IMR-90 (cell line): ENCODE measurements around the gene EFHD1. TPM values are rescaled to one million over a fixed set of nuclear protein-coding genes. Genes with fewer than 3 reads are reported as not detected.

ENCODE experiments used
- ATAC-seq: fragments of 200-7000 bp; cut with Tn5 transposase; 2 replicates; pipeline ENCODE4 v1.9.1; 2020; ENCODE audit warnings: low read depth, mild to moderate bottlenecking, moderate library complexity
- BruUV-seq: library from RNA; stranded (reverse); fragments of 400-500 nt; replicated peaks from 2 replicates; lab custom pipeline; 2021; lab: Mats Ljungman, UMichigan
- CTCF ChIA-PET: fragments of 300-600 bp; formaldehyde crosslinking; extraction: SDS; loops from one replicate; lab custom pipeline; 2021; ENCODE audit warnings: antibody characterized with exemption; lab: Yijun Ruan, JAX
- POLR2A ChIA-PET: fragments of 300-600 bp; sonication (Branson Sonifier 250); formaldehyde crosslinking; loops from one replicate; lab custom pipeline; 2022; ENCODE audit warnings: antibody characterized with exemption; ENCODE audit not compliant: unreplicated experiment; lab: Charles Lee
- DNase-seq: peaks from one replicate; pipeline ENCODE4 v3.0.0; 2013
- H2AFZ ChIP-seq: replicated peaks from 2 replicates; pipeline ENCODE3; 2013; ENCODE audit warnings: low read length, mild to moderate bottlenecking; ENCODE audit not compliant: poor library complexity
- H2AK5ac ChIP-seq: 2 replicates; pipeline ENCODE4 v1.6.1; 2013; ENCODE audit warnings: low read depth, low read length, inconsistent platforms
- H2AK9ac ChIP-seq: replicated peaks from 2 replicates; pipeline ENCODE3; 2013; ENCODE audit warnings: mild to moderate bottlenecking, low read depth, low read length, moderate library complexity; ENCODE audit not compliant: poor library complexity
- H2BK120ac ChIP-seq: 2 replicates; pipeline ENCODE4 v1.6.1; 2013; ENCODE audit warnings: low read depth, low read length, inconsistent platforms
- H2BK15ac ChIP-seq: 3 replicates; pipeline ENCODE4 v1.6.1; 2013; ENCODE audit warnings: low read depth, low read length, inconsistent platforms
- H2BK20ac ChIP-seq: 2 replicates; pipeline ENCODE4 v1.6.1; 2013; ENCODE audit warnings: low read depth, mild to moderate bottlenecking, inconsistent platforms, low read length, moderate library complexity
- H2BK5ac ChIP-seq: 2 replicates; pipeline ENCODE4 v1.6.1; 2013; ENCODE audit warnings: mild to moderate bottlenecking, low read depth, low read length, inconsistent platforms; ENCODE audit not compliant: poor library complexity, severe bottlenecking
- H3K14ac ChIP-seq: replicated peaks from 2 replicates; pipeline ENCODE4 v1.6.1; 2013; ENCODE audit warnings: low read depth, low read length, inconsistent platforms
- H3K18ac ChIP-seq: 2 replicates; pipeline ENCODE4 v1.6.1; 2013; ENCODE audit warnings: low read depth, low read length, control low read depth
- H3K23ac ChIP-seq: 2 replicates; pipeline ENCODE4 v1.6.1; 2013; ENCODE audit warnings: low read depth, low read length, inconsistent platforms
- H3K27ac ChIP-seq: 2 replicates; pipeline ENCODE4 v1.5.1; 2013; ENCODE audit warnings: mild to moderate bottlenecking, control low read depth, low read length; ENCODE audit not compliant: insufficient read depth
- H3K27me3 ChIP-seq: 2 replicates; pipeline ENCODE4 v1.6.1; 2013; ENCODE audit warnings: low read length; ENCODE audit not compliant: control insufficient read depth, insufficient read depth
- H3K36me3 ChIP-seq: 2 replicates; pipeline ENCODE4 v1.6.1; 2013; ENCODE audit warnings: low read length, mixed read lengths; ENCODE audit not compliant: control insufficient read depth, insufficient read depth
- H3K4ac ChIP-seq: 2 replicates; pipeline ENCODE4 v1.6.1; 2013; ENCODE audit warnings: low read depth, low read length, inconsistent platforms
- H3K4me1 ChIP-seq: 2 replicates; pipeline ENCODE4 v1.6.1; 2013; ENCODE audit warnings: low read length, mixed read lengths; ENCODE audit not compliant: control insufficient read depth, insufficient read depth
- H3K4me2 ChIP-seq: 2 replicates; pipeline ENCODE4 v1.6.1; 2013; ENCODE audit warnings: low read depth, mild to moderate bottlenecking, control low read depth, low read length, moderate library complexity
- H3K4me3 ChIP-seq: 2 replicates; pipeline ENCODE4 v1.5.1; 2013; ENCODE audit warnings: low read depth, mild to moderate bottlenecking, control low read depth, low read length, moderate library complexity; ENCODE audit not compliant: insufficient read depth
- H3K56ac ChIP-seq: 2 replicates; pipeline ENCODE4 v1.6.1; 2013; ENCODE audit warnings: low read length, inconsistent platforms; ENCODE audit not compliant: insufficient read depth; ENCODE audit errors: extremely low read depth
- H3K79me1 ChIP-seq, 2 experiments: 2 replicates each; pipeline ENCODE4 v1.6.1; 2013; ENCODE audit warnings: low read length in 2 of 2, inconsistent platforms in 1 of 2, low read depth in 1 of 2
- H3K9ac ChIP-seq: 2 replicates; pipeline ENCODE4 v1.6.1; 2013; ENCODE audit warnings: low read depth, low read length, control low read depth
- H3K9me1 ChIP-seq: 2 replicates; pipeline ENCODE4 v1.6.1; 2013; ENCODE audit warnings: low read length, inconsistent platforms; ENCODE audit not compliant: insufficient read depth
- H3K9me3 ChIP-seq: 2 replicates; pipeline ENCODE4 v1.6.1; 2013; ENCODE audit warnings: low read length; ENCODE audit not compliant: control insufficient read depth, insufficient read depth
- H4K20me1 ChIP-seq: 2 replicates; pipeline ENCODE4 v1.6.1; 2013; ENCODE audit warnings: low read length, inconsistent platforms; ENCODE audit not compliant: insufficient read depth
- H4K5ac ChIP-seq: 2 replicates; pipeline ENCODE4 v1.6.1; 2013; ENCODE audit warnings: mild to moderate bottlenecking, low read depth, low read length, control low read depth
- H4K8ac ChIP-seq, 2 experiments: 2 replicates each; pipeline ENCODE4 v1.6.1; 2013; ENCODE audit warnings: low read depth in 2 of 2, low read length in 2 of 2, control low read depth in 1 of 2, inconsistent platforms in 1 of 2
- H4K91ac ChIP-seq: 2 replicates; pipeline ENCODE4 v1.6.1; 2013; ENCODE audit warnings: low read depth, low read length, inconsistent platforms; ENCODE audit not compliant: insufficient read depth
- BHLHE40 ChIP-seq: fragments of 150-350 bp; IDR thresholded peaks from 2 replicates; pipeline ENCODE4 v1.6.1; 2016; ENCODE audit warnings: mild to moderate bottlenecking, low read depth, low read length
- CEBPB ChIP-seq: IDR thresholded peaks from 2 replicates; pipeline ENCODE4 v1.6.1; 2012; ENCODE audit warnings: low read depth, low read length, improper control_type of control experiment
- CHD1 ChIP-seq: IDR thresholded peaks from 2 replicates; pipeline ENCODE4 v1.6.1; 2012; ENCODE audit warnings: low read depth, low read length, improper control_type of control experiment
- CTCF ChIP-seq: conservative IDR thresholded peaks from 2 replicates; pipeline ENCODE4 v1.5.1; 2012; ENCODE audit warnings: mild to moderate bottlenecking, low read depth, low read length, improper control_type of control experiment
- ELK1 ChIP-seq: fragments of 150-350 bp; IDR thresholded peaks from 2 replicates; pipeline ENCODE4 v1.6.1; 2016; ENCODE audit warnings: low read depth, mild to moderate bottlenecking, low read length, moderate library complexity, borderline replicate concordance
- FOS ChIP-seq: fragments of 150-350 bp; IDR thresholded peaks from 2 replicates; pipeline ENCODE4 v1.6.1; 2016; ENCODE audit warnings: low read depth, low read length
- MAFK ChIP-seq: IDR thresholded peaks from 2 replicates; pipeline ENCODE4 v1.6.1; 2012; ENCODE audit warnings: low read depth, low read length, improper control_type of control experiment
- MAZ ChIP-seq: IDR thresholded peaks from 2 replicates; pipeline ENCODE4 v1.6.1; 2012; ENCODE audit warnings: low read depth, mild to moderate bottlenecking, low read length, improper control_type of control experiment, moderate library complexity, borderline replicate concordance
- MXI1 ChIP-seq: IDR thresholded peaks from 2 replicates; pipeline ENCODE4 v1.6.1; 2012; ENCODE audit warnings: low read depth, mild to moderate bottlenecking, low read length, moderate library complexity, borderline replicate concordance
- NFE2L2 ChIP-seq: fragments of 150-350 bp; IDR thresholded peaks from 2 replicates; pipeline ENCODE4 v1.6.1; 2016; ENCODE audit warnings: low read depth, mild to moderate bottlenecking, low read length
- POLR2A ChIP-seq: IDR thresholded peaks from 2 replicates; pipeline ENCODE4 v1.6.1; 2012; ENCODE audit warnings: mild to moderate bottlenecking, low read depth, low read length
- RAD21 ChIP-seq: IDR thresholded peaks from 2 replicates; pipeline ENCODE4 v1.6.1; 2012; ENCODE audit warnings: low read length, improper control_type of control experiment
- RCOR1 ChIP-seq: IDR thresholded peaks from 2 replicates; pipeline ENCODE4 v1.6.1; 2012; ENCODE audit warnings: mild to moderate bottlenecking, low read length, improper control_type of control experiment; ENCODE audit not compliant: insufficient replicate concordance
- RFX5 ChIP-seq: IDR thresholded peaks from 2 replicates; pipeline ENCODE4 v1.8.0; 2012; ENCODE audit warnings: low read depth, mild to moderate bottlenecking, low read length, moderate library complexity
- SMC3 ChIP-seq: fragments of 150-350 bp; IDR thresholded peaks from 2 replicates; pipeline ENCODE4 v1.6.1; 2016; ENCODE audit warnings: low read depth, mild to moderate bottlenecking, antibody characterized with exemption, low read length, moderate library complexity
- USF2 ChIP-seq: fragments of 150-350 bp; IDR thresholded peaks from 2 replicates; pipeline ENCODE4 v1.6.1; 2017; ENCODE audit warnings: mild to moderate bottlenecking, antibody characterized with exemption, low read length, low read depth
- WGBS, 2 experiments: methylation state at CpG; one replicate each; pipeline versions ENCODE4 v1.1.5 to v1.1.7; 2013; ENCODE audit warnings: missing lambda C conversion rate in 2 of 2; ENCODE audit not compliant: insufficient read length in 1 of 2; ENCODE audit errors: extremely low coverage in 2 of 2; 5-methylcytosine and 5-hydroxymethylcytosine counted together
- dilution Hi-C: fragments of 300-500 bp; cut with HindIII; formaldehyde crosslinking; loops from one replicate; pipeline ENCODE4 v1.14.3; 2018; ENCODE audit warnings: low sequenced_read_pairs; ENCODE audit not compliant: unreplicated experiment
- in situ Hi-C: fragments of 300-500 bp; cut with MboI; formaldehyde crosslinking; loops from 3 replicates; pipeline ENCODE4 v1.14.3; 2019; ENCODE audit warnings: low sequenced_read_pairs, inconsistent platforms, mixed read lengths
- intact Hi-C: fragments of 100-400 bp; cut with micrococcal nuclease; formaldehyde crosslinking; loops from 2 replicates; pipeline ENCODE4 v1.10.0; 2022
- polyA plus RNA-seq, 3 experiments: library from polyadenylated mRNA; depleted of rRNA; stranded (reverse); fragments of >200 nt; gene quantifications; 2 replicates each; pipeline ENCODE4 v1.2.3, GENCODE V29; 2012; ENCODE audit warnings: low replicate concordance in 1 of 3
- total RNA-seq: library from RNA; depleted of rRNA; stranded (reverse); fragments of >200 nt; gene quantifications from 2 replicates; pipeline ENCODE4 v1.2.3, GENCODE V29; 2012

The EFHD1 gene
- total and polyA plus RNA-seq, 2 of the 4 experiments (the other 2 are of a cell fraction) = 0.27 TPM; not detected in 1

GRCh38 chr2:232645061-232645460, 11.7 kb downstream of the EFHD1 start:
- no peak overlapping the region for H3K4me3 ChIP-seq
- no peak overlapping the region for H4K5ac ChIP-seq
- no peaks in the 10 kb centered on the region for H3K9me1 ChIP-seq
- no peak overlapping the region for H3K23ac ChIP-seq
- H2BK15ac ChIP-seq = no peak overlapping the region
- H3K9me3 ChIP-seq = no peaks in the 10 kb centered on the region
- dilution Hi-C loops (no loop called here), intact Hi-C loops (no loop called here), in situ Hi-C loops (no loop called here)
- no peak overlapping the region for H2AFZ ChIP-seq
- H3K14ac ChIP-seq = no peak overlapping the region
- no peaks in the 10 kb centered on the region for H3K79me1 ChIP-seq
- H3K36me3 ChIP-seq = no peaks in the 10 kb centered on the region
- POLR2A ChIA-PET = no interaction called here
- no peak overlapping the region for H2AK9ac ChIP-seq
- no peak for ATAC-seq
- no peak overlapping the region for H4K91ac ChIP-seq
- H2BK20ac ChIP-seq = no peak overlapping the region
- H3K4me2 ChIP-seq = no peak overlapping the region
- DNase-seq = no peak
- H3K4me1 ChIP-seq = no peaks in the 10 kb centered on the region
- TF ChIP-seq CTCF = no peak
- TF ChIP-seq RAD21 = no peak
- no peak for TF ChIP-seq MXI1
- TF ChIP-seq POLR2A = no peak
- TF ChIP-seq NFE2L2 = no peak
- TF ChIP-seq MAFK = no peak
- no peak for TF ChIP-seq FOS
- no peak for TF ChIP-seq BHLHE40
- TF ChIP-seq RCOR1 = no peak
- TF ChIP-seq CHD1 = no peak
- no peak for TF ChIP-seq ELK1
- no peak for TF ChIP-seq SMC3
- no peak for TF ChIP-seq RFX5
- no peak for TF ChIP-seq CEBPB
- no peak for TF ChIP-seq USF2
- no peak for TF ChIP-seq MAZ
- H3K27me3 ChIP-seq = peaks cover 26% of the 10 kb centered on the region
- no peak overlapping the region for H2BK5ac ChIP-seq
- H2AK5ac ChIP-seq = no peak overlapping the region
- H3K56ac ChIP-seq = no peak overlapping the region
- 20% methylated on average over 2 of the region's 6 CpGs; no CpG with 5 or more reads in 1 of the 2 experiments for WGBS, 2 experiments
- CTCF ChIA-PET = no interaction called here
- no peak overlapping the region for H2BK120ac ChIP-seq
- H3K9ac ChIP-seq = no peak overlapping the region
- H3K18ac ChIP-seq = no peak overlapping the region
- BruUV-seq = no TSS peak
- no peak overlapping the region for H4K8ac ChIP-seq
- H3K27ac ChIP-seq = no peak overlapping the region
- H4K20me1 ChIP-seq = no peaks in the 10 kb centered on the region
- H3K4ac ChIP-seq = no peak overlapping the region
